Tibial nerve (tissue), 4 donors: Measurements from ENCODE around the gene JAG2. TPM values are rescaled to one million over a fixed set of nuclear protein-coding genes. Genes with fewer than 3 reads are reported as not detected.

Experiments used
- DNase-seq, 2 donors: peaks; one replicate each; pipeline ENCODE4 v3.0.0-alpha.2; 2019; ENCODE audit warnings: low spot score in 2 of 2
- H3K27ac ChIP-seq, 4 donors: fragments of 200-600 bp; sonication (generic) in 3 of 4; one replicate each; pipeline ENCODE4 v1.5.1; 2017 to 2019; ENCODE audit warnings: mild to moderate bottlenecking in 1 of 4
- H3K27me3 ChIP-seq, 2 donors: fragments of 200-600 bp; sonication (generic) in 1 of 2; one replicate each; pipeline versions ENCODE4 v1.5.1 to v1.6.0; 2017 to 2019
- H3K36me3 ChIP-seq, 3 donors: fragments of 200-600 bp; sonication (generic); one replicate each; pipeline ENCODE4 v1.5.1; 2018 to 2019
- H3K4me1 ChIP-seq, 4 donors: fragments of 200-600 bp; sonication (generic) in 3 of 4; one replicate each; pipeline ENCODE4 v1.5.1; 2017 to 2019
- H3K4me3 ChIP-seq, 4 donors: fragments of 200-600 bp; sonication (generic) in 3 of 4; one replicate each; pipeline ENCODE4 v1.5.1; 2017 to 2019; ENCODE audit warnings: mild to moderate bottlenecking in 1 of 4, moderate library complexity in 1 of 4
- H3K9me3 ChIP-seq, 4 donors: fragments of 200-600 bp; sonication (generic) in 3 of 4; one replicate each; pipeline ENCODE4 v1.5.1; 2017 to 2019
- EP300 ChIP-seq, 2 donors: sonication (generic); formaldehyde crosslinking; IDR thresholded peaks; one replicate each; pipeline ENCODE4 v1.6.1; 2017; ENCODE audit warnings: antibody characterized with exemption in 2 of 2, mild to moderate bottlenecking in 1 of 2
- POLR2A ChIP-seq, 2 donors: fragments of 450-650 bp; IDR thresholded peaks; one replicate each; pipeline ENCODE4 v1.6.1; 2017; ENCODE audit warnings: antibody characterized with exemption in 2 of 2, mild to moderate bottlenecking in 2 of 2, moderate library complexity in 2 of 2
- WGBS, 2 donors: methylation state at CpG; one replicate each; pipeline ENCODE4 v1.1.5; 2018; 5-methylcytosine and 5-hydroxymethylcytosine counted together
- total RNA-seq, 4 donors: library from RNA; depleted of rRNA; stranded (reverse); fragments of >200 nt; gene quantifications; one replicate each; pipeline ENCODE4 v1.1.0, GENCODE V29; 2016
- TF ChIP-seq, protein P1 (sequence below), 5 experiments: fragments of 200-600 bp in 3 of 5; fragments of 450-650 bp in 2 of 5; sonication (generic) in 3 of 5; IDR thresholded peaks; one replicate each; pipeline ENCODE4 v1.5.1; 2016 to 2019; ENCODE audit warnings: antibody characterized with exemption in 5 of 5, mild to moderate bottlenecking in 3 of 5, moderate library complexity in 2 of 5

JAG2 gene
- total RNA-seq, 4 donors from 2014 or later: 7.4 to 13.8 (median 12.8) TPM

DNA sequence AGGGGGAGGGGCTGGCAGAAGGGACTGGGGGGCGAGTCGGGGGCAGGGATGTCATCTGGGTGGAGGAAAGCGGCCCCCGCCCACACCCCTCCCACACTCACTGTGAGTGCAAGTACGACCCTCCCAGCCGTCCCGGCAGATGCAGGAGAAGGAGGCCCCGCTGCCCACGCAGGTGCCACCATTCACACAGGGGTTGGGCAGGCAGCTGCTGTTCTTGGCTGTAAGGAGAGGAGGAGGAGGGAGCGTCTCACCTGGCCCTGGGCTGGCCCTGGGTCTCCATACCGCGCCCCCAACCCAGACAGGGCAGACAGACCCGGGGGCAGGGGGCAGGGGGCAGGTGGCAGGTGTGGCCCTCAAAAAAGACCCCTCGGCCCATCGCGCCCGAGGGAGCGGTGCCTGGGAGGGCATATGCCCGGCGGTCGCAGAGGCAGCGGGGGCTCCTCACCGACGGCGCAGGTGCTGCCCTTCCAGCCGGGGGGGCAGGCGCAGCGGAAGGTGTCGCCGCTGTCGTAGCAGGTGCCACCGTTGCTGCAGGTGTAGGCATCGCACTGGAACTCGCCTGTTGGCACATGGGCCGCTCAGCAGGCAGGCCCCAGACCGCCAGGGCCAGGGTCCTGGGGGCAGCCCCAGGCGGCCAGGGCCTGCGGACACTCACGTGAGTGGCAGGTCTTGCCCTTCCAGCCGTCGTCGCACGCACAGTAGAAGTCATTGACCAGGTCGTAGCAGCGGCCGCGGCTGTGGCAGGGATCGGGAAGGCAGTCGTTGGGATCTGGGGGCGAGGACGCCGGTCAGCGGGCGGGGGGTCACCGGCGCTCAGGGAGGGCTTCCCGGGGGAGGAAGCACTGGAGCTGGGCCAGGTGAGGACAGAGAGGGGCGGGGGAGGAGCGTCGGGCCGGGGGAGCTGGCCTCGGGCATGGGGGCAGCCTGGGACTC lies 20.6 kb downstream of the JAG2 start:
- Histone ChIP-seq H3K27me3 (no peaks in the 10 kb centered on the region), H3K36me3 (peaks cover 0 to 21% (median 0%) of the 10 kb centered on the region in 3 donors), H3K4me1 (peaks cover 0 to 4% (median 0%) of the 10 kb centered on the region in 4 donors), H3K27ac (no peak overlapping the region), H3K9me3 (no peaks in the 10 kb centered on the region), H3K4me3 (no peak overlapping the region)
- TF ChIP-seq, protein P1, sequence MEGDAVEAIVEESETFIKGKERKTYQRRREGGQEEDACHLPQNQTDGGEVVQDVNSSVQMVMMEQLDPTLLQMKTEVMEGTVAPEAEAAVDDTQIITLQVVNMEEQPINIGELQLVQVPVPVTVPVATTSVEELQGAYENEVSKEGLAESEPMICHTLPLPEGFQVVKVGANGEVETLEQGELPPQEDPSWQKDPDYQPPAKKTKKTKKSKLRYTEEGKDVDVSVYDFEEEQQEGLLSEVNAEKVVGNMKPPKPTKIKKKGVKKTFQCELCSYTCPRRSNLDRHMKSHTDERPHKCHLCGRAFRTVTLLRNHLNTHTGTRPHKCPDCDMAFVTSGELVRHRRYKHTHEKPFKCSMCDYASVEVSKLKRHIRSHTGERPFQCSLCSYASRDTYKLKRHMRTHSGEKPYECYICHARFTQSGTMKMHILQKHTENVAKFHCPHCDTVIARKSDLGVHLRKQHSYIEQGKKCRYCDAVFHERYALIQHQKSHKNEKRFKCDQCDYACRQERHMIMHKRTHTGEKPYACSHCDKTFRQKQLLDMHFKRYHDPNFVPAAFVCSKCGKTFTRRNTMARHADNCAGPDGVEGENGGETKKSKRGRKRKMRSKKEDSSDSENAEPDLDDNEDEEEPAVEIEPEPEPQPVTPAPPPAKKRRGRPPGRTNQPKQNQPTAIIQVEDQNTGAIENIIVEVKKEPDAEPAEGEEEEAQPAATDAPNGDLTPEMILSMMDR (IDR thresholded peaks at IDR 0.05): no peak
- TF ChIP-seq POLR2A (IDR thresholded peaks at IDR 0.05) (no peak), EP300 (IDR thresholded peaks at IDR 0.05) (no peak)
- no peak for DNase-seq
- 85 to 89% methylated on average over 36 to 49 of the region's 62 CpGs for WGBS, 2 donors

DNA sequence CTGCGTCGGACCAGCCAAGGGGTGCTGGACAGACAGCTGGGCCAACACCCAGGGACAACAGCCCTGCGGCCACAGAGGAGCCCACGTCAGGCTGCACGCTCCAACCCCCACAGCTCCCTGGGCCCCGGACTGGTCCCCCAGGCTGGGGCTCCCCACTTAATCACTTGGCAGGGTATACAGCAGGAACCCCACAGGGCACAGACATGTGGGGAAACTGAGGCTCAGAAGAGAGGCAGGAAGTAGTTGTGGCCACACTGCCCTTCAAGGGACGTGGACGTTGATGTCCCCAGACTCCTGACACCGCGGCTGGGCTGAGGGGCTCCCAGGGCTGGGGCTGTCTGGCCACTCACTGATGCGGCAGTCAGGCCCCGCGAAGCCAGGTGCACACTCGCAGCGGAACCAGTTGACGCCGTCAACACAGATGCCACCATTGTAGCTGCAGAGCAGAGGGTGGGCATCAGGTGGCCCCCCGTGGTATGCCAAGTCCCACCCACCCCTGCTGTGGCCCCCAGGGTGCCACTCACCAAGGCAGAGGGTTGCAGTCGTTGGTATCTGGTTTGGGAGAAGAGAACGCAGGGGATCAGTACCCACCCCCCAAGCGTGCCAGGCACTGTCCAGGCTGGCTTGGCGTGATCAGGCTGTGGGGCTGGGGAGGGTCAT lies 21.5 kb downstream of the JAG2 start:
- H3K4me3 ChIP-seq: no peak overlapping the region
- H3K27me3 ChIP-seq: no peaks in the 10 kb centered on the region
- no peaks in the 10 kb centered on the region for H3K4me1 ChIP-seq
- H3K36me3 ChIP-seq: peaks cover 0 to 30% (median 0%) of the 10 kb centered on the region in 3 donors
- no peak overlapping the region for H3K27ac ChIP-seq
- WGBS, 2 donors: 89 to 92% methylated on average over 17 of the region's 22 CpGs
- no peak for TF ChIP-seq POLR2A (IDR thresholded peaks at IDR 0.05)
- no peak for TF ChIP-seq EP300 (IDR thresholded peaks at IDR 0.05)
- TF ChIP-seq, protein P1 (IDR thresholded peaks at IDR 0.05): no peak
- DNase-seq: no peak
- H3K9me3 ChIP-seq: peaks cover 0 to 2% (median 0%) of the 10 kb centered on the region in 4 donors

DNA sequence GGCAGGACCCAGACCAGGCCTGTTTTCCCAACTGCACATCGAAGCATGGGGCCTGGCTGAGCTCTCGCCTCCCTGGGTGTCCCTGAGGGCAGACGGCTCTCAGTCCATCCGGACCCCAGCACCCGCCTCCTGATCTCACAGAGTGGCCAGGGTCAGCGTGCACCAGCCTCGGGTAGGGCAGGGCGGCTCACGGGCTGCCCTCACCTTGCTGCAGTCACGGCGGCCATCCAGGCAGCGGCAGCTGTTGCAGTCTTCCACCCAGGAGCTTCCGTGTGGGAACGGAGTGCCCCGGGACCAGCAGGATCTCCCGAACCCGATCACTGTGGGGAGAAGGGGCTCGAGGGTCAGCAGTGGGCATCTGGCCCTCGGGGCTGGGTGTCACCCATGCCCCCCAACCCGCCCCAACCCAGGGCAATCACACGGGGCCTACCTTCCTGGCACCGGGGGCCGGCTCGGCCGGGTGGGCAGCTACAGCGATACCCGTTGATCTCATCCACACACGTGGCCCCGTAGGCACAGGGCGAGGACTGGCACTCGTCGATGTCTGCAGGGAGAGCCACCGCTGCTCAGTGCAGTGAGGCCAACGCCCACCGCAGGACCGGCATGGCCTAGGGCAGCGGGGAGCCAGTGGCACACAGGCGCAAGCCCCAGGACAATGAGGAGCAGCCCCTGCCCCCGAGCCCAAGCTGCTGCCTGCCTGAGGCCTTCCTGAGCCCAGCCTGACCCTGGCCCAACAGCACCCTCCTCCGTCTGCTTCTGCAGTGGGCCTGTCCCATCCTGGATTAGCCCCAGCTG lies 22.2 kb downstream of the JAG2 start:
- peaks cover 0 to 35% (median 0%) of the 10 kb centered on the region in 3 donors for H3K36me3 ChIP-seq

DNA sequence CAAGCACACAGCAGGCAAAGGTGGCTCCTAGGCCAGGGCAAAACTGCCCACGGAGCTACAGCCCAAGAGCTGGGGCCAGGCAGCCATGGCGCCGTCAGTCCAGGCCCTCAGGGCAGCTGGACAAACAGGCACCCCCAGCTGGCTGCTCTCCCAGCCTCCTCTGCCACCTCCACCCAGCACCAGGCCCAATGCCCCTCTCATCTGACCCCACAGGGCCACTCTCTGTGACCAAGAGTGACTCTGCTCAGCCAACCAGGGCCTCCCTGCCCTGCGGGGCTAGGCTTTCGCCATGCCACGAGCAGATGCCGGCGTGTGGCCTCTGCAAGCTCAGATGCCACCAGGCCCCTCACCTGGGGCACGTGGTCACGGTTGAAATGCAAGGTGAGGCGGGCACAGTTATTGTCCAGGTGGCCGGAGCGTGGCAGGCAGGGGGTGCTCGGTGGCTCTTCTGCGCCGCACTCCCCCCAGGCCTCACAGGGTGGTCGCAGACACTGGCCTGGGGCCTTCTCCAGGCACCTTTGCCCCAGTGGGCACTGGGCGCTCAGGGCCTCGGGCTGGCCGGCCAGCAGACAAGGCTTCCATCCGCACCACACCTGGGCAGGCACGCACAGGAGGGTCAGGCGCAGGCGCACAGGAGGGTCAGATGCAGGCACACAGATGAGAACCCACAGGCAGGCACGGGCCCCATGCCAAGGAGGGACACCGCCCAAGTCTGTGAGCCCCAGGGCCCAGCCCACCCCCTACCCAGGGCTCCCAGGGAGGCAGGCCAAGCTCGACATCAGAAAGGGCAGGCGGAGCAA lies 23.0 kb downstream of the JAG2 start:
- WGBS, 2 donors: 89 to 90% methylated on average over 18 to 24 of the region's 28 CpGs
- TF ChIP-seq, protein P1 (IDR thresholded peaks at IDR 0.05): no peak
- TF ChIP-seq EP300 (IDR thresholded peaks at IDR 0.05): no peak
- TF ChIP-seq POLR2A (IDR thresholded peaks at IDR 0.05): no peak
- peaks cover 0 to 43% (median 0%) of the 10 kb centered on the region in 3 donors for H3K36me3 ChIP-seq
- no peak for DNase-seq
- H3K4me1 ChIP-seq: no peaks in the 10 kb centered on the region
- H3K27ac ChIP-seq: no peak overlapping the region
- H3K4me3 ChIP-seq: no peak overlapping the region
- H3K27me3 ChIP-seq: no peaks in the 10 kb centered on the region
- H3K9me3 ChIP-seq: peaks cover 0 to 16% (median 0%) of the 10 kb centered on the region in 4 donors

More for the DNA sequence above, 22.2 kb downstream of the JAG2 start:
- DNase-seq: no peak
- Histone ChIP-seq H3K9me3 (peaks cover 0 to 8% (median 0%) of the 10 kb centered on the region in 4 donors), H3K4me3 (no peak overlapping the region), H3K27me3 (no peaks in the 10 kb centered on the region), H3K4me1 (no peaks in the 10 kb centered on the region), H3K27ac (no peak overlapping the region)
- TF ChIP-seq POLR2A (IDR thresholded peaks at IDR 0.05): no peak
- TF ChIP-seq, protein P1 (IDR thresholded peaks at IDR 0.05): no peak
- WGBS, 2 donors: 89% methylated on average over 32 of the region's 40 CpGs; no CpG with 5 or more reads in 1 of the 2 donors
